Heart right ventricle (tissue), 16 donors: Measurements from ENCODE around the gene PRR20B. TPM values are rescaled to one million over a fixed set of nuclear protein-coding genes. Genes with fewer than 3 reads are reported as not detected.

ENCODE experiments used
- ATAC-seq, 8 donors: fragments of 200-7000 bp; cut with Tn5 transposase; one replicate each; pipeline ENCODE4 v1.9.1; 2020; ENCODE audit warnings: mild to moderate bottlenecking in 8 of 8, moderate library complexity in 8 of 8, moderate number of reproducible peaks in 1 of 8
- DNase-seq, 2 donors: peaks; one replicate each; pipeline ENCODE4 v3.0.0-alpha.2; 2020
- H3K27ac ChIP-seq, 10 donors: fragments of 200-600 bp; sonication (generic) in 2 of 10; one replicate each; pipeline versions ENCODE4 v1.5.0 to v1.8.0; 2020 to 2022; ENCODE audit warnings: mild to moderate bottlenecking in 3 of 10
- H3K27me3 ChIP-seq, 7 donors: fragments of 200-600 bp; one replicate each; pipeline ENCODE4 v1.8.0; 2021 to 2022; ENCODE audit warnings: mild to moderate bottlenecking in 2 of 7
- H3K36me3 ChIP-seq, 9 donors: fragments of 200-600 bp; sonication (generic) in 1 of 9; one replicate each; pipeline versions ENCODE4 v1.5.0 to v1.8.0; 2020 to 2022; ENCODE audit warnings: mild to moderate bottlenecking in 2 of 9
- H3K4me1 ChIP-seq, 9 donors: fragments of 200-600 bp; sonication (generic) in 1 of 9; one replicate each; pipeline versions ENCODE4 v1.5.0 to v1.8.0; 2020 to 2022; ENCODE audit warnings: mild to moderate bottlenecking in 4 of 9
- H3K4me3 ChIP-seq, 10 donors: fragments of 200-600 bp; sonication (generic) in 2 of 10; one replicate each; pipeline versions ENCODE4 v1.5.0 to v1.8.0; 2020 to 2022; ENCODE audit warnings: mild to moderate bottlenecking in 7 of 10, moderate library complexity in 2 of 10
- H3K9me3 ChIP-seq, 11 donors: fragments of 200-600 bp in 10 of 11; sonication (generic) in 2 of 11; one replicate each; pipeline versions ENCODE4 v1.5.0 to v1.8.0; 2013 to 2022; ENCODE audit warnings: mild to moderate bottlenecking in 2 of 11, control low read depth in 1 of 11, moderate library complexity in 1 of 11
- CTCF ChIP-seq, 9 donors: fragments of 200-600 bp; sonication (generic) in 2 of 9; IDR thresholded peaks; one replicate each; pipeline versions ENCODE4 v1.5.0 to v1.8.0; 2021 to 2022; ENCODE audit warnings: antibody characterized with exemption in 9 of 9, mild to moderate bottlenecking in 5 of 9, moderate library complexity in 1 of 9
- WGBS, 2 donors: extraction: QIAGEN DNeasy Blood & Tissue Kit; methylation state at CpG; one replicate each; pipeline ENCODE4 v1.1.7; 2013; ENCODE audit warnings: inconsistent platforms in 1 of 2; 5-methylcytosine and 5-hydroxymethylcytosine counted together
- intact Hi-C, 10 donors: fragments of 100-400 bp; cut with DNase I; formaldehyde crosslinking; loops; one replicate each; pipeline versions ENCODE4 v1.11.1 to v1.14.2; 2022
- polyA plus RNA-seq, 2 donors: library from polyadenylated mRNA; stranded (reverse); fragments of 200-250 nt; gene quantifications; one replicate each; pipeline ENCODE4 v1.2.3, GENCODE V29; 2013
- total RNA-seq, 10 donors: library from RNA; stranded (reverse); fragmentation: NEBNext Ultra II Directional in 3 of 10; extraction: Animal tissue kit (Norgen Biotek cat#: 25700) in 3 of 10; gene quantifications; one replicate each; pipeline versions ENCODE4 v1.2.1 to v1.2.4, GENCODE V29; 2021 to 2023
- donor health status: Arrhythmogenic right ventricular cardiomyopathy.
- donor health status: ischemic (EF 13 %, LVEDD 7.1; RV severe dilation, severe dysfunction).
- donor health status: healthy with polysubstance abuse.
- donor health status: DM: no; HTN: yes; CAD: no.
- donor health status: DM: no; HTN: no; CAD: no.
- donor health status: ischemic (EF 25% LVEDD 6.9; RV normal size, moderate dysfunction).
- donor health status: ischemic (EF 25% LVEDD 5.7; RV mildly dilated, moderate dysfunction).
- donor health status: healthy.
- donor health status: DM: yes; HTN: yes; CAD: no.
- donor health status: Ischemic cardiomyopathy.
- donor health status: ischemic (EF 35%, LVEDD 5.7; RV mildly dilated, moderate dysfunction).
- donor health status: nonischemic (EF 11% LVEDD 7.7; RV severe dilation, severe dysfunction).
- donor health status: DM: yes; HTN: yes; CAD: no.
- donor health status: PGD.
- donor health status: ischemic (EF 29% LVEDD 5.4; RV normal size, mild dysfunction).
- donor health status: nonischemic (EF 23%, LVEDD 6.1; RV moderate dilation, normal function).

Gene PRR20B
- total and polyA plus RNA-seq, 12 donors = not detected

- no peak overlapping the region for H3K4me3 ChIP-seq
- H3K36me3 ChIP-seq = no peaks in the 10 kb centered on the region
- H3K4me1 ChIP-seq = no peaks in the 10 kb centered on the region
- ATAC-seq (no peak), DNase-seq (no peak)
- H3K27ac ChIP-seq = no peak overlapping the region
- no peaks in the 10 kb centered on the region for H3K27me3 ChIP-seq
- H3K9me3 ChIP-seq = peaks cover 0 to 10% (median 0%) of the 10 kb centered on the region in 11 donors
- WGBS, 2 donors = 77 to 91% methylated on average over 1 of the region's 1 CpG
- no peak for TF ChIP-seq CTCF (IDR thresholded peaks at IDR 0.05)
- intact Hi-C loops = no loop called here
These were observed 44.4 kb downstream of the PRR20B start for GRCh38 chr13:57191667-57192066.

Other genes with a start within 250 kb of the PRR20B start
- not detected for gene PRR20A, start 6.6 kb upstream of the PRR20B start, total RNA-seq
- not detected for gene PRR20A, start 6.6 kb upstream of the PRR20B start, polyA plus RNA-seq
- gene PRR20C, start 6.6 kb downstream of the PRR20B start, total RNA-seq = not detected
- not detected for gene PRR20C, start 6.6 kb downstream of the PRR20B start, polyA plus RNA-seq
- gene PRR20D, start 13.1 kb downstream of the PRR20B start, total RNA-seq = not detected
- not detected for gene PRR20D, start 13.1 kb downstream of the PRR20B start, polyA plus RNA-seq
- gene PRR20E, start 19.7 kb downstream of the PRR20B start, total RNA-seq = not detected
- not detected for gene PRR20E, start 19.7 kb downstream of the PRR20B start, polyA plus RNA-seq